OCI-LY7 (cell line): ENCODE measurements around the gene FHIT. TPM values are rescaled to one million over a fixed set of nuclear protein-coding genes. Genes with fewer than 3 reads are reported as not detected.
"Not testable (repeated sequence)": the region's sequence is repeated elsewhere in the genome, so short reads cannot be mapped to it uniquely, and the experiment has no call there.

ENCODE experiments used
- BruUV-seq: library from RNA; stranded (reverse); fragments of 400-500 nt; replicated peaks from 2 replicates; lab custom pipeline; 2021; lab: Mats Ljungman, UMichigan
- CTCF ChIA-PET: fragments of 300-600 bp; sonication (Branson Sonifier 250); formaldehyde crosslinking; loops from one replicate; lab custom pipeline; 2022; ENCODE audit warnings: antibody characterized with exemption; ENCODE audit not compliant: unreplicated experiment; lab: Charles Lee
- POLR2A ChIA-PET: fragments of 300-600 bp; sonication (Branson Sonifier 250); formaldehyde crosslinking; loops from one replicate; lab custom pipeline; 2022; ENCODE audit warnings: antibody characterized with exemption; lab: Charles Lee
- DNase-seq: peaks from one replicate; pipeline ENCODE4 v3.0.0-alpha.2; 2015; ENCODE audit warnings: low spot score
- H2AFZ ChIP-seq: fragments of 200-600 bp; sonication (generic), shearing (Covaris generic); 2 replicates; pipeline ENCODE4 v1.6.1; 2014; ENCODE audit warnings: mild to moderate bottlenecking, antibody characterized with exemption, low read length, moderate library complexity
- H3K27ac ChIP-seq: fragments of 200-600 bp; sonication (generic); 2 replicates; pipeline ENCODE4 v1.5.1; 2014; ENCODE audit warnings: mixed run types, low read depth, mild to moderate bottlenecking, moderate library complexity, low read length, inconsistent platforms; ENCODE audit not compliant: poor library complexity, severe bottlenecking
- H3K36me3 ChIP-seq: fragments of 200-600 bp; sonication (generic); 2 replicates; pipeline ENCODE4 v1.6.1; 2014; ENCODE audit warnings: mild to moderate bottlenecking, antibody characterized with exemption, low read length, moderate library complexity, mixed read lengths; ENCODE audit not compliant: insufficient read depth
- H3K4me1 ChIP-seq: fragments of 200-600 bp; sonication (generic); 2 replicates; pipeline ENCODE4 v1.5.1; 2014; ENCODE audit warnings: mild to moderate bottlenecking, low read length; ENCODE audit not compliant: insufficient read depth, poor library complexity, severe bottlenecking
- H3K4me2 ChIP-seq: fragments of 200-600 bp; sonication (generic); 2 replicates; pipeline ENCODE4 v1.6.1; 2014; ENCODE audit warnings: mild to moderate bottlenecking, low read length
- H3K4me3 ChIP-seq: fragments of 200-600 bp; sonication (generic); 2 replicates; pipeline ENCODE4 v1.5.1; 2014; ENCODE audit warnings: mild to moderate bottlenecking, low read depth, low read length; ENCODE audit not compliant: poor library complexity, severe bottlenecking
- H3K79me2 ChIP-seq: fragments of 200-600 bp; sonication (generic); 2 replicates; pipeline ENCODE4 v1.6.1; 2016; ENCODE audit warnings: low read depth, mild to moderate bottlenecking, low read length, moderate library complexity, mixed read lengths; ENCODE audit not compliant: insufficient read depth
- H3K9me2 ChIP-seq: fragments of 200-600 bp; sonication (generic); 2 replicates; pipeline ENCODE4 v1.6.1; 2016; ENCODE audit warnings: mild to moderate bottlenecking, low read length, mixed read lengths; ENCODE audit not compliant: insufficient read depth
- H3K9me3 ChIP-seq: fragments of 200-600 bp; sonication (generic); 2 replicates; pipeline ENCODE4 v1.6.1; 2014; ENCODE audit warnings: mild to moderate bottlenecking, mixed run types, low read length, mixed read lengths
- H4K20me1 ChIP-seq: fragments of 200-600 bp; sonication (generic); 2 replicates; pipeline ENCODE4 v1.6.1; 2014; ENCODE audit warnings: mild to moderate bottlenecking, antibody characterized with exemption, low read length, moderate library complexity, mixed read lengths; ENCODE audit not compliant: insufficient read depth
- CTCF ChIP-seq: fragments of 200-600 bp; sonication (generic); conservative IDR thresholded peaks from 2 replicates; pipeline ENCODE4 v1.5.1; 2014; ENCODE audit warnings: mild to moderate bottlenecking, antibody characterized with exemption, low read length, moderate library complexity, mixed read lengths
- EZH2phosphoT487 ChIP-seq: fragments of 200-600 bp; sonication (generic); IDR thresholded peaks from 2 replicates; pipeline ENCODE4 v1.6.1; 2018; ENCODE audit warnings: low read depth, borderline replicate concordance, mild to moderate bottlenecking, mixed run types, antibody characterized with exemption, low read length, moderate library complexity, mixed read lengths
- intact Hi-C: fragments of 100-400 bp; cut with micrococcal nuclease; formaldehyde crosslinking; loops from one replicate; pipeline ENCODE4 v1.10.0; 2022; ENCODE audit not compliant: unreplicated experiment
- total RNA-seq, 2 experiments: library from RNA; depleted of rRNA in 1 of 2; stranded (reverse); fragments of >200 nt in 1 of 2; shearing (Covaris generic) in 1 of 2; gene quantifications; 2 replicates each; pipeline ENCODE4 v1.2.3, GENCODE V29; 2014 to 2022

Gene FHIT
- total RNA-seq, 2 experiments from 2014 or later: 5.0 to 10.9 TPM

- Histone ChIP-seq H3K9me3 (no peaks in the 10 kb centered on the region), H3K36me3 (no peaks in the 10 kb centered on the region), H3K27ac (no peak overlapping the region), H3K9me2 (no peaks in the 10 kb centered on the region), H3K4me2 (no peak overlapping the region), H3K4me3 (no peak overlapping the region), H3K4me1 (no peaks in the 10 kb centered on the region), H4K20me1 (no peaks in the 10 kb centered on the region), H2AFZ (no peak overlapping the region), H3K79me2 (no peaks in the 10 kb centered on the region)
- DNase-seq: no peak
- intact Hi-C loops: no loop called here
- BruUV-seq: no TSS peak
- ChIA-PET CTCF (no interaction called here), POLR2A (interaction anchor here (0.9 kb wide), 1 partner anchor 119 kb away, joined by 3 read pairs; no protein-coding TSS in a partner anchor)
- TF ChIP-seq CTCF: no peak
- TF ChIP-seq EZH2phosphoT487: no peak
Measured at GRCh38 chr3:61053781-61054496, 197.3 kb downstream of the FHIT start.

GRCh38 chr3:61052851-61053250 is 198.4 kb downstream of the FHIT start:
- Histone ChIP-seq H3K27ac (no peak overlapping the region), H3K4me2 (no peak overlapping the region), H4K20me1 (no peaks in the 10 kb centered on the region), H2AFZ (no peak overlapping the region), H3K79me2 (no peaks in the 10 kb centered on the region), H3K9me2 (no peaks in the 10 kb centered on the region), H3K4me1 (no peaks in the 10 kb centered on the region), H3K36me3 (no peaks in the 10 kb centered on the region), H3K4me3 (no peak overlapping the region), H3K9me3 (no peaks in the 10 kb centered on the region)
- ChIA-PET CTCF (no interaction called here), POLR2A (no interaction called here)
- no peak for DNase-seq
- BruUV-seq: no TSS peak
- intact Hi-C loops: no loop called here
- TF ChIP-seq CTCF: no peak
- TF ChIP-seq EZH2phosphoT487: no peak

DNA sequence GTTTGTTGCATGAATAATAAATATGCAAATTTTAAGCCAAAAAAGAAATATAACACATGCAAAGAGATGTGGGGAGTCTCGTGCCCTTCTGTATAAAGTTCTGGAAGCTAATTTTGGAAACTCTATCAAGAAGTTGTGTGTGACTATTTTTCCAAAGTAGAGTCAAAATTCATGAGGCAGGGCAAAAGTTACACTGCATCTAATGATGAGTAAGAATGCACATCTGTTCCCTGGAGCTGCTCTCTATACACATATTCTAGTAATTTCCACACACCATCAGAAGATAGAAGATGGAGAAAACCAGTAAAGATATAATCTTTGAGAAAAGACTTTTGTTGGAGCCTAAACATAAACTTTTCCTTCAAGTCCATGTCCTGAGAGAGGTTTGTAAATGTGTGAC is 199.6 kb downstream of the FHIT start:
- H3K4me1 ChIP-seq: no peaks in the 10 kb centered on the region
- intact Hi-C loops: no loop called here
- no peak overlapping the region for H3K4me3 ChIP-seq
- no peak for DNase-seq
- H3K79me2 ChIP-seq: no peaks in the 10 kb centered on the region
- H2AFZ ChIP-seq: no peak overlapping the region
- ChIA-PET POLR2A (no interaction called here), CTCF (no interaction called here)
- no peaks in the 10 kb centered on the region for H4K20me1 ChIP-seq
- TF ChIP-seq EZH2phosphoT487 (no peak), CTCF (no peak)
- H3K9me2 ChIP-seq: no peaks in the 10 kb centered on the region
- H3K36me3 ChIP-seq: no peaks in the 10 kb centered on the region
- BruUV-seq: no TSS peak
- no peak overlapping the region for H3K27ac ChIP-seq
- H3K4me2 ChIP-seq: no peak overlapping the region
- H3K9me3 ChIP-seq: no peaks in the 10 kb centered on the region

DNA sequence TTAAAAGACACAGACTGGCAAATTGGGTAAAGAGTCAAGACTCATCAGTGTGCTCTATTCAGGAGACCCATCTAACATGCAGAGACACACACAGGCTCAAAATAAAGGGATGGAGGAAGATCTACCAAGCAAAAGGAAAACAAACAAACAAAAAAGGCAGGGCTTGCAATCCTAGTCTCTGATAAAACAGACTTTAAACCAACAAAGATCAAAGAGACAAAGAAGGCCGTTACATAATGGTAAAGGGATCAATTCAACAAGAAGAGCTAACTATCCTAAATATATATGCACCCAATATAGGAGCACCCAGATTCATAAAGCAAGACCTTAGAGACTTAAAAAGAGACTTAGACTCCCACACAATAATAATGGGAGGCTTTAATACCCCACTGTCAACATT is 206.1 kb downstream of the FHIT start:
- H3K9me2 ChIP-seq, BruUV-seq, CTCF ChIA-PET, H3K4me3 ChIP-seq, H3K79me2 ChIP-seq, H4K20me1 ChIP-seq, H3K4me2 ChIP-seq, intact Hi-C loops, H2AFZ ChIP-seq, H3K36me3 ChIP-seq, DNase-seq, H3K4me1 ChIP-seq, H3K9me3 ChIP-seq, H3K27ac ChIP-seq: not testable (repeated sequence)
- POLR2A ChIA-PET: interaction anchor here (0.7 kb wide), 1 partner anchor 18 kb away, joined by 3 read pairs; no protein-coding TSS in a partner anchor
